ENCODE measurements around the gene TSPAN32. TPM values are rescaled to one million over a fixed set of nuclear protein-coding genes. Genes with fewer than 3 reads are reported as not detected.
"Not testable (repeated sequence)": the region's sequence is repeated elsewhere in the genome, so short reads cannot be mapped to it uniquely, and the experiment has no call there.

TSPAN32 gene
- polyA plus RNA-seq, 4 donors: 0.36 to 47.7 TPM; not detected in 2

DNA sequence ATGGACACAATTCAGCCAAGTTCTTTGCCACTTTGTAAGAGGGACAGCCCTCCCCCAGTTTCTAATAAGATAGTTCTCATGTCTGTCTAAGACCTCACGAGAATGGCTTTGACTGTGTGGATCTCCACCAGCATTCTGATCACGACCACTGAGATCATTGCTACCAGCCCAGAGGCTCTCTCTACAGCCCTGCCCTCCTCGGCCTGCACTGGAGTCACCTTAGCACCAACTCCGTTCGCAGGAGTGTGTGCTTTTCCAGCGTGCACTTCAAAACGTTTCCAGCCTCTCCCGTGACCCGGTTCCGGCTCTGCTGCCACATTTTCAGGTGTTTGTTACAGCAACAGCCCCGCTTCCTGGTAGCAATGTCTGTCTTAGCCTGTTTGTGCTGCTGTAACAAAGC is 26.2 kb downstream of the TSPAN32 start:
- 86 to 89% (median 89%) methylated on average over 11 of the region's 11 CpGs for WGBS, 3 donors
- no peak for FAIRE-seq

GRCh38 chr11:2328656-2329354 is 27.0 kb downstream of the TSPAN32 start:
- FAIRE-seq (no peak), DNase-seq (no peak)
- H3K36me3 ChIP-seq (ENCODE audit: control insufficient read depth in 3 of 3, insufficient read depth in 2 of 3, low read depth in 1 of 3, low read length in 3 of 3): no peaks in the 10 kb centered on the region
- H3K9me3 ChIP-seq (ENCODE audit: control insufficient read depth in 2 of 2, insufficient read depth in 1 of 2, low read depth in 1 of 2, low read length in 1 of 2): peaks cover 0 to 22% of the 10 kb centered on the region in 2 donors
- no peaks in the 10 kb centered on the region for H3K4me1 ChIP-seq (ENCODE audit: control insufficient read depth in 3 of 3, insufficient read depth in 2 of 3, low read depth in 1 of 3, low read length in 2 of 3)
- H3K27ac ChIP-seq (ENCODE audit: low read depth in 1 of 3, low read length in 2 of 3): no peak overlapping the region
- H3K27me3 ChIP-seq (ENCODE audit: control insufficient read depth in 3 of 3, insufficient read depth in 3 of 3, low read length in 3 of 3): no peaks in the 10 kb centered on the region
- no peak overlapping the region for H3K4me3 ChIP-seq (ENCODE audit: low read depth in 1 of 3, low read length in 3 of 3)
- 89 to 92% (median 91%) methylated on average over 15 of the region's 15 CpGs for WGBS, 3 donors

More for the DNA sequence above, 26.2 kb downstream of the TSPAN32 start:
- Histone ChIP-seq H3K4me1 (ENCODE audit: control insufficient read depth in 3 of 3, insufficient read depth in 2 of 3, low read depth in 1 of 3, low read length in 2 of 3) (no peaks in the 10 kb centered on the region), H3K27ac (ENCODE audit: low read depth in 1 of 3, low read length in 2 of 3) (no peak overlapping the region), H3K27me3 (ENCODE audit: control insufficient read depth in 3 of 3, insufficient read depth in 3 of 3, low read length in 3 of 3) (no peaks in the 10 kb centered on the region), H3K9me3 (ENCODE audit: control insufficient read depth in 2 of 2, insufficient read depth in 1 of 2, low read depth in 1 of 2, low read length in 1 of 2) (peaks cover 0 to 22% of the 10 kb centered on the region in 2 donors), H3K36me3 (ENCODE audit: control insufficient read depth in 3 of 3, insufficient read depth in 2 of 3, low read depth in 1 of 3, low read length in 3 of 3) (no peaks in the 10 kb centered on the region), H3K4me3 (ENCODE audit: low read depth in 1 of 3, low read length in 3 of 3) (no peak overlapping the region)
- no peak for DNase-seq

GRCh38 chr11:2329551-2329950 is 27.7 kb downstream of the TSPAN32 start:
- H3K36me3 ChIP-seq (ENCODE audit: control insufficient read depth in 3 of 3, insufficient read depth in 2 of 3, low read depth in 1 of 3, low read length in 3 of 3): no peaks in the 10 kb centered on the region
- H3K27me3 ChIP-seq (ENCODE audit: control insufficient read depth in 3 of 3, insufficient read depth in 3 of 3, low read length in 3 of 3): no peaks in the 10 kb centered on the region
- peaks cover 0 to 22% of the 10 kb centered on the region in 2 donors for H3K9me3 ChIP-seq (ENCODE audit: control insufficient read depth in 2 of 2, insufficient read depth in 1 of 2, low read depth in 1 of 2, low read length in 1 of 2)
- DNase-seq (no peak), FAIRE-seq (no peak)
- H3K4me1 ChIP-seq (ENCODE audit: control insufficient read depth in 3 of 3, insufficient read depth in 2 of 3, low read depth in 1 of 3, low read length in 2 of 3): no peaks in the 10 kb centered on the region
- no peak overlapping the region for H3K27ac ChIP-seq (ENCODE audit: low read depth in 1 of 3, low read length in 2 of 3)
- WGBS, 3 donors: 81 to 87% (median 82%) methylated on average over 9 of the region's 9 CpGs
- no peak overlapping the region for H3K4me3 ChIP-seq (ENCODE audit: low read depth in 1 of 3, low read length in 3 of 3)

- H3K27me3 ChIP-seq (ENCODE audit: control insufficient read depth in 3 of 3, insufficient read depth in 3 of 3, low read length in 3 of 3): no peaks in the 10 kb centered on the region
- 88 to 90% (median 89%) methylated on average over 6 of the region's 6 CpGs for WGBS, 3 donors
- H3K36me3 ChIP-seq (ENCODE audit: control insufficient read depth in 3 of 3, insufficient read depth in 2 of 3, low read depth in 1 of 3, low read length in 3 of 3): no peaks in the 10 kb centered on the region
- H3K4me3 ChIP-seq (ENCODE audit: low read depth in 1 of 3, low read length in 3 of 3): no peak overlapping the region
- DNase-seq (no peak), FAIRE-seq (no peak)
- H3K27ac ChIP-seq (ENCODE audit: low read depth in 1 of 3, low read length in 2 of 3): no peak overlapping the region
- H3K4me1 ChIP-seq (ENCODE audit: control insufficient read depth in 3 of 3, insufficient read depth in 2 of 3, low read depth in 1 of 3, low read length in 2 of 3): no peaks in the 10 kb centered on the region
- peaks cover 0 to 22% of the 10 kb centered on the region in 2 donors for H3K9me3 ChIP-seq (ENCODE audit: control insufficient read depth in 2 of 2, insufficient read depth in 1 of 2, low read depth in 1 of 2, low read length in 1 of 2)
Measured at GRCh38 chr11:2330696-2331095, 28.9 kb downstream of the TSPAN32 start.

- DNase-seq (no peak), FAIRE-seq (no peak)
- Histone ChIP-seq H3K4me3 (ENCODE audit: low read depth in 1 of 3, low read length in 3 of 3) (no peak overlapping the region), H3K36me3 (ENCODE audit: control insufficient read depth in 3 of 3, insufficient read depth in 2 of 3, low read depth in 1 of 3, low read length in 3 of 3) (no peaks in the 10 kb centered on the region), H3K4me1 (ENCODE audit: control insufficient read depth in 3 of 3, insufficient read depth in 2 of 3, low read depth in 1 of 3, low read length in 2 of 3) (no peaks in the 10 kb centered on the region), H3K9me3 (ENCODE audit: control insufficient read depth in 2 of 2, insufficient read depth in 1 of 2, low read depth in 1 of 2, low read length in 1 of 2) (peaks cover 0 to 22% of the 10 kb centered on the region in 2 donors), H3K27me3 (ENCODE audit: control insufficient read depth in 3 of 3, insufficient read depth in 3 of 3, low read length in 3 of 3) (no peaks in the 10 kb centered on the region), H3K27ac (ENCODE audit: low read depth in 1 of 3, low read length in 2 of 3) (no peak overlapping the region)
- WGBS, 3 donors: 88 to 95% (median 93%) methylated on average over 4 to 5 of the region's 5 CpGs
Measured at GRCh38 chr11:2331404-2331803, 29.6 kb downstream of the TSPAN32 start.

- not testable (repeated sequence) for H3K36me3 ChIP-seq (ENCODE audit: control insufficient read depth in 3 of 3, insufficient read depth in 2 of 3, low read depth in 1 of 3, low read length in 3 of 3); H3K4me3 ChIP-seq (ENCODE audit: low read depth in 1 of 3, low read length in 3 of 3); H3K27me3 ChIP-seq (ENCODE audit: control insufficient read depth in 3 of 3, insufficient read depth in 3 of 3, low read length in 3 of 3); H3K4me1 ChIP-seq (ENCODE audit: control insufficient read depth in 3 of 3, insufficient read depth in 2 of 3, low read depth in 1 of 3, low read length in 2 of 3); H3K27ac ChIP-seq (ENCODE audit: low read depth in 1 of 3, low read length in 2 of 3); DNase-seq; FAIRE-seq
- H3K9me3 ChIP-seq (ENCODE audit: control insufficient read depth in 2 of 2, insufficient read depth in 1 of 2, low read depth in 1 of 2, low read length in 1 of 2): peaks cover 0 to 22% of the 10 kb centered on the region in 2 donors
- WGBS, 3 donors: 86 to 98% (median 95%) methylated on average over 6 to 25 of the region's 29 CpGs
Measured at GRCh38 chr11:2332569-2332968, 30.8 kb downstream of the TSPAN32 start.

DNA sequence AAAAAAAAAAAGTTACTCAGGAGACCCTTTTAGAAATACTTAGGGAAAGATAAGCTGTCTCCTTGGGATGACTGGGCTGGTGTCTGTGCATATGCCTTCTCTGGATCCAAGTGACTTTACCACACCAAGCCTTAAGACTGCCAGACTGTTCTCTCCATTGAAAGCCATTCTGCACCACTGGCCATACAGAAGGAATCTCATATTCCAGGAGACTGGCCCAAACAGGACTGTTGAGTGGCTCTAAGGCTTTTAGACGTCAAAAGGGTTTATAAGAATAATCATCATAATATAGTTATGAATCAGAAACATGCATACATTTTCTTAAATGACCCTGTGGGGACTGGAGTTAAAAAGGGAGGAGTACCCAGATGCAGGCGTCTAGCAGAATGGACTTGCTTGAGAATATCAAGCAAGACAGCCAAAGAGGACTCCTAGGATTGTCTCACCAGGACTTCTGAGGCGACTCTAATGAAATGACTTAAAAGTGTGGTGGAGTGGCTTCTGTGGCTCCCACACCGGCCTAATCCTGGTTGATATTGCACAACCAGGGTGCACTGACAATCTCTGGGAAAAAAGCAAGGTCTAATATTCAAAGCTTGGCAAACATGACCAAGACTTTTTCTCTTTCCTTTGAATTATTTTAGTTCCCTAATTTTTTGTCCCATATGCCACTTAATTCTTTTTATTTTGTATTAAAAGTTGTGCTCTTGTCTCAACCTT is 31.8 kb downstream of the TSPAN32 start:
- H3K4me1 ChIP-seq (ENCODE audit: control insufficient read depth in 3 of 3, insufficient read depth in 2 of 3, low read depth in 1 of 3, low read length in 2 of 3); FAIRE-seq; H3K36me3 ChIP-seq (ENCODE audit: control insufficient read depth in 3 of 3, insufficient read depth in 2 of 3, low read depth in 1 of 3, low read length in 3 of 3); H3K27me3 ChIP-seq (ENCODE audit: control insufficient read depth in 3 of 3, insufficient read depth in 3 of 3, low read length in 3 of 3); H3K27ac ChIP-seq (ENCODE audit: low read depth in 1 of 3, low read length in 2 of 3); H3K4me3 ChIP-seq (ENCODE audit: low read depth in 1 of 3, low read length in 3 of 3); DNase-seq: not testable (repeated sequence)
- WGBS, 3 donors: 68 to 89% (median 86%) methylated on average over 2 of the region's 4 CpGs
- H3K9me3 ChIP-seq (ENCODE audit: control insufficient read depth in 2 of 2, insufficient read depth in 1 of 2, low read depth in 1 of 2, low read length in 1 of 2): peaks cover 0 to 22% of the 10 kb centered on the region in 2 donors

DNA sequence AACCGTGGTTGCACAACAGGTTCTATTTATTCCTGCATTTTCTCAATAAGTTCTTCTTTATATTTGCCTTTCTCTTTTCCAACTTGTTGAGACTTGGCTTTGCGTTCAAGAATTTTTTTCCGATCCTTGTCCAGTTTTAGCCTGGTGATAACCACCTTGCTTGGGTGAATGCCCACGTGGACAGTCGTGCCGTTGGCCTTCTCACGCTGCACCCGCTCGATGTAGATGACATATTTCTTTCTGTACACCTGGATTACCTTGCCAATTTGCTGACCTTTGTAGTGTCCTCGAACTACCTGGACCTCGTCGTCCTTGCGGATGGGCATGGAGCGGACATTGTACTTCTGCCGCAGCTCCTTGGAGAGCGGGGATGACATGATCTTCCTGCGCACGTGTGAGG is 33.5 kb downstream of the TSPAN32 start:
- H3K4me1 ChIP-seq (ENCODE audit: control insufficient read depth in 3 of 3, insufficient read depth in 2 of 3, low read depth in 1 of 3, low read length in 2 of 3); FAIRE-seq; H3K27ac ChIP-seq (ENCODE audit: low read depth in 1 of 3, low read length in 2 of 3); H3K36me3 ChIP-seq (ENCODE audit: control insufficient read depth in 3 of 3, insufficient read depth in 2 of 3, low read depth in 1 of 3, low read length in 3 of 3); H3K27me3 ChIP-seq (ENCODE audit: control insufficient read depth in 3 of 3, insufficient read depth in 3 of 3, low read length in 3 of 3); DNase-seq; H3K4me3 ChIP-seq (ENCODE audit: low read depth in 1 of 3, low read length in 3 of 3): not testable (repeated sequence)
- peaks cover 0 to 14% of the 10 kb centered on the region in 2 donors for H3K9me3 ChIP-seq (ENCODE audit: control insufficient read depth in 2 of 2, insufficient read depth in 1 of 2, low read depth in 1 of 2, low read length in 1 of 2)
- 90 to 93% (median 92%) methylated on average over 17 to 18 of the region's 18 CpGs for WGBS, 3 donors
